Liver (tissue), 3 donors: ENCODE measurements around the gene SREK1IP1.

Experiments
- GABPA ChIP-seq, 2 donors: IDR thresholded peaks in 1 of 2; conservative IDR thresholded peaks in 1 of 2; 2 replicates each; pipeline ENCODE4 v1.6.1; 2016; ENCODE audit warnings: antibody characterized with exemption in 2 of 2, mild to moderate bottlenecking in 1 of 2, moderate library complexity in 1 of 2
- JUND ChIP-seq, 2 donors: IDR thresholded peaks; 2 replicates each; pipeline ENCODE4 v1.6.1; 2016; ENCODE audit warnings: antibody characterized with exemption in 2 of 2
- MAX ChIP-seq: IDR thresholded peaks from 2 replicates; pipeline ENCODE4 v1.6.1; 2016; ENCODE audit warnings: antibody characterized with exemption
- RAD21 ChIP-seq, 2 donors: IDR thresholded peaks; 2 replicates each; pipeline ENCODE4 v1.6.1; 2016; ENCODE audit warnings: antibody characterized with exemption in 2 of 2, mild to moderate bottlenecking in 2 of 2
- REST ChIP-seq: IDR thresholded peaks from 2 replicates; pipeline ENCODE4 v1.6.1; 2016; ENCODE audit warnings: antibody characterized with exemption, mild to moderate bottlenecking
- SP1 ChIP-seq: IDR thresholded peaks from 2 replicates; pipeline ENCODE4 v1.6.1; 2018; ENCODE audit warnings: antibody characterized with exemption, mild to moderate bottlenecking
- TAF1 ChIP-seq: conservative IDR thresholded peaks from 2 replicates; pipeline ENCODE4 v1.6.1; 2016; ENCODE audit warnings: antibody characterized with exemption, mild to moderate bottlenecking
- TF ChIP-seq, protein P1 (sequence below): fragments of 150-350 bp; IDR thresholded peaks from 2 replicates; pipeline ENCODE4 v1.5.1; 2017; ENCODE audit warnings: improper control_type of control experiment, low read depth, low read length; ENCODE audit not compliant: missing input control
- donor health status: healthy.
- donor health status: healthy.

DNA sequence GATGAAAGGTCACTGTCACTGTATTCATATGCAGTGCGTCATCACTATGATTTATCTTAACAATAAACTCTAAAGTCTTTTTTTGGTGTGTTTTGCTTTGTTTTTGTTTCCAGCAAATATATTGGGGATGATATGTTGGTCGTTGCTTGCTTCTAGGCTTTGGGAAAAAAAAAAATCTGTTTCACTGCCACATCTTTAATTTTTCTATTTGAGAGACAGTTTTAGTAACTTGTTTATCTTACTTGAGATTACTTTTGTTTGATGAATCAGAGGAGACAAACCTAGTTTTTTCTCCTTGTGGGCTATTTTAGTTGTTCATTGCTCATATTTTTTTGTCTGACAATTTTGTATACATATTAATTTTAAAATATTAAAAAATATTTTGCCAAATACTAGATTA lies 19.7 kb upstream of the SREK1IP1 start:
- TF ChIP-seq, protein P1, sequence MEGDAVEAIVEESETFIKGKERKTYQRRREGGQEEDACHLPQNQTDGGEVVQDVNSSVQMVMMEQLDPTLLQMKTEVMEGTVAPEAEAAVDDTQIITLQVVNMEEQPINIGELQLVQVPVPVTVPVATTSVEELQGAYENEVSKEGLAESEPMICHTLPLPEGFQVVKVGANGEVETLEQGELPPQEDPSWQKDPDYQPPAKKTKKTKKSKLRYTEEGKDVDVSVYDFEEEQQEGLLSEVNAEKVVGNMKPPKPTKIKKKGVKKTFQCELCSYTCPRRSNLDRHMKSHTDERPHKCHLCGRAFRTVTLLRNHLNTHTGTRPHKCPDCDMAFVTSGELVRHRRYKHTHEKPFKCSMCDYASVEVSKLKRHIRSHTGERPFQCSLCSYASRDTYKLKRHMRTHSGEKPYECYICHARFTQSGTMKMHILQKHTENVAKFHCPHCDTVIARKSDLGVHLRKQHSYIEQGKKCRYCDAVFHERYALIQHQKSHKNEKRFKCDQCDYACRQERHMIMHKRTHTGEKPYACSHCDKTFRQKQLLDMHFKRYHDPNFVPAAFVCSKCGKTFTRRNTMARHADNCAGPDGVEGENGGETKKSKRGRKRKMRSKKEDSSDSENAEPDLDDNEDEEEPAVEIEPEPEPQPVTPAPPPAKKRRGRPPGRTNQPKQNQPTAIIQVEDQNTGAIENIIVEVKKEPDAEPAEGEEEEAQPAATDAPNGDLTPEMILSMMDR, result no peak
- TF ChIP-seq RAD21 (IDR thresholded peaks at IDR 0.05), result no peak
- TF ChIP-seq REST, result no peak
- TF ChIP-seq TAF1, result no peak
- TF ChIP-seq SP1, result no peak
- no peak for TF ChIP-seq JUND (IDR thresholded peaks at IDR 0.05)
- TF ChIP-seq MAX, result no peak
- no peak for TF ChIP-seq GABPA (IDR thresholded peaks at IDR 0.05 in 1 of 2, conservative IDR thresholded peaks at IDR 0.05 in 1 of 2)
